H9 (cell line): ENCODE measurements around the gene OTUB1. TPM values are rescaled to one million over a fixed set of nuclear protein-coding genes. Genes with fewer than 3 reads are reported as not detected.

ENCODE experiments used
- DNase-seq: peaks from one replicate; pipeline ENCODE4 v3.0.0-alpha.2; 2017
- H2AFZ ChIP-seq: one replicate; pipeline ENCODE4 v1.6.1; 2013; ENCODE audit warnings: mild to moderate bottlenecking, low read length, control low read depth, moderate library complexity
- H2AK5ac ChIP-seq: 2 replicates; pipeline ENCODE4 v1.6.1; 2013; ENCODE audit warnings: low read length, control low read depth, mixed read lengths; ENCODE audit not compliant: insufficient read length
- H2BK120ac ChIP-seq: one replicate; pipeline ENCODE4 v1.6.1; 2013; ENCODE audit warnings: low read depth, mild to moderate bottlenecking, low read length, control low read depth, inconsistent platforms; ENCODE audit not compliant: poor library complexity, severe bottlenecking
- H2BK12ac ChIP-seq: 2 replicates; pipeline ENCODE4 v1.6.1; 2013; ENCODE audit warnings: low read length, control low read depth, mixed read lengths, low read depth; ENCODE audit not compliant: insufficient read length
- H2BK15ac ChIP-seq: 2 replicates; pipeline ENCODE4 v1.6.1; 2013; ENCODE audit warnings: low read depth, low read length, control low read depth
- H2BK20ac ChIP-seq: one replicate; pipeline ENCODE4 v1.6.1; 2013; ENCODE audit warnings: low read depth, mild to moderate bottlenecking, low read length, control low read depth, inconsistent platforms; ENCODE audit not compliant: poor library complexity, severe bottlenecking
- H2BK5ac ChIP-seq: 2 replicates; pipeline ENCODE4 v1.6.1; 2013; ENCODE audit warnings: low read length, control low read depth, mixed read lengths; ENCODE audit not compliant: insufficient read length
- H3K14ac ChIP-seq: 2 replicates; pipeline ENCODE4 v1.6.1; 2013; ENCODE audit warnings: low read length, control low read depth; ENCODE audit not compliant: insufficient read depth
- H3K18ac ChIP-seq: 2 replicates; pipeline ENCODE4 v1.6.1; 2013; ENCODE audit warnings: low read depth, mild to moderate bottlenecking, mixed read lengths, low read length, control low read depth; ENCODE audit not compliant: insufficient read length
- H3K23ac ChIP-seq: 2 replicates; pipeline ENCODE4 v1.6.1; 2013; ENCODE audit warnings: low read length, control low read depth, mixed read lengths, low read depth; ENCODE audit not compliant: insufficient read length
- H3K23me2 ChIP-seq: 2 replicates; pipeline ENCODE4 v1.6.1; 2013; ENCODE audit warnings: low read depth, mild to moderate bottlenecking, mixed read lengths, low read length, control low read depth; ENCODE audit not compliant: insufficient read length, poor library complexity, severe bottlenecking
- H3K27ac ChIP-seq: 2 replicates; pipeline ENCODE4 v1.5.1; 2013; ENCODE audit warnings: low read length, control low read depth, mixed read lengths, low read depth; ENCODE audit not compliant: insufficient read length
- H3K27me3 ChIP-seq: 2 replicates; pipeline ENCODE4 v1.6.1; 2013; ENCODE audit warnings: low read length, control low read depth, inconsistent platforms; ENCODE audit not compliant: insufficient read depth
- H3K4ac ChIP-seq: 2 replicates; pipeline ENCODE4 v1.6.1; 2013; ENCODE audit warnings: low read depth, mild to moderate bottlenecking, control low read depth, inconsistent platforms, low read length, moderate library complexity
- H3K4me1 ChIP-seq: 2 replicates; pipeline ENCODE4 v1.6.1; 2013; ENCODE audit warnings: low read length, control low read depth, inconsistent platforms; ENCODE audit not compliant: insufficient read depth
- H3K4me2 ChIP-seq: 2 replicates; pipeline ENCODE4 v1.6.1; 2013; ENCODE audit warnings: low read length, control low read depth, mixed read lengths; ENCODE audit not compliant: insufficient read length, insufficient read depth
- H3K56ac ChIP-seq: 2 replicates; pipeline ENCODE4 v1.6.1; 2013; ENCODE audit warnings: low read depth, mild to moderate bottlenecking, mixed read lengths, low read length, control low read depth; ENCODE audit not compliant: insufficient read length
- H3K79me1 ChIP-seq: 2 replicates; pipeline ENCODE4 v1.6.1; 2013; ENCODE audit warnings: low read depth, mild to moderate bottlenecking, moderate library complexity, low read length, control low read depth, inconsistent platforms; ENCODE audit not compliant: insufficient read depth, poor library complexity, severe bottlenecking
- H3K79me2 ChIP-seq: 2 replicates; pipeline ENCODE4 v1.6.1; 2013; ENCODE audit warnings: low read length, control low read depth, inconsistent platforms; ENCODE audit not compliant: insufficient read depth
- H3K9ac ChIP-seq: 2 replicates; pipeline ENCODE4 v1.6.1; 2013; ENCODE audit warnings: low read length, control low read depth, mixed read lengths; ENCODE audit not compliant: insufficient read length; ENCODE audit errors: extremely low read depth
- H3K9me3 ChIP-seq: one replicate; pipeline ENCODE4 v1.6.1; 2013; ENCODE audit warnings: low read depth, low read length, inconsistent platforms; ENCODE audit not compliant: control insufficient read depth
- H3T11ph ChIP-seq: one replicate; pipeline ENCODE4 v1.6.1; 2013; ENCODE audit warnings: mild to moderate bottlenecking, low read length, control low read depth, inconsistent platforms
- H4K20me1 ChIP-seq: one replicate; pipeline ENCODE4 v1.6.1; 2013; ENCODE audit not compliant: control insufficient read depth, insufficient read length, insufficient read depth
- H4K5ac ChIP-seq: 2 replicates; pipeline ENCODE4 v1.6.1; 2013; ENCODE audit warnings: low read depth, mild to moderate bottlenecking, mixed read lengths, low read length, control low read depth; ENCODE audit not compliant: insufficient read length
- H4K8ac ChIP-seq: replicated peaks from 2 replicates; pipeline ENCODE4 v1.6.1; 2013; ENCODE audit warnings: low read length, control low read depth, mixed read lengths, low read depth; ENCODE audit not compliant: insufficient read length
- H4K91ac ChIP-seq: 2 replicates; pipeline ENCODE4 v1.6.1; 2013; ENCODE audit warnings: low read depth, mild to moderate bottlenecking, moderate library complexity, mixed read lengths, low read length, control low read depth; ENCODE audit not compliant: insufficient read length
- H3K27ac Mint-ChIP-seq, 3 experiments: 2 replicates in 2 of 3; 3 replicates in 1 of 3; pipeline ENCODE4 v1.8.0; 2020 to 2021; ENCODE audit warnings: mixed read lengths in 3 of 3, mild to moderate bottlenecking in 1 of 3, moderate library complexity in 1 of 3
- H3K27me3 Mint-ChIP-seq: 2 replicates; pipeline ENCODE4 v1.8.0; 2021; ENCODE audit warnings: low read depth, mild to moderate bottlenecking, moderate library complexity, mixed read lengths
- H3K36me3 Mint-ChIP-seq, 3 experiments: 2 replicates in 2 of 3; 3 replicates in 1 of 3; pipeline ENCODE4 v1.8.0; 2020 to 2021; ENCODE audit warnings: low read depth in 3 of 3, mixed read lengths in 3 of 3; ENCODE audit not compliant: insufficient read depth in 1 of 3
- H3K4me1 Mint-ChIP-seq, 2 experiments: 2 replicates each; pipeline ENCODE4 v1.8.0; 2020; ENCODE audit warnings: mixed read lengths in 2 of 2
- H3K4me3 Mint-ChIP-seq, 2 experiments: 2 replicates in 1 of 2; 3 replicates in 1 of 2; pipeline ENCODE4 v1.8.0; 2020 to 2021; ENCODE audit warnings: mild to moderate bottlenecking in 2 of 2, mixed read lengths in 2 of 2, moderate library complexity in 1 of 2
- H3K9me3 Mint-ChIP-seq, 2 experiments: 2 replicates in 1 of 2; 3 replicates in 1 of 2; pipeline ENCODE4 v1.8.0; 2020; ENCODE audit warnings: mild to moderate bottlenecking in 2 of 2, mixed read lengths in 2 of 2, moderate library complexity in 1 of 2
- CTCF ChIP-seq: fragments of 200-600 bp; sonication (generic); conservative IDR thresholded peaks from 3 replicates; pipeline ENCODE4 v1.8.0; 2021; ENCODE audit warnings: antibody characterized with exemption, mild to moderate bottlenecking
- WGBS: extraction: QIAGEN DNeasy Blood & Tissue Kit; methylation state at CpG from one replicate; pipeline ENCODE4 v1.1.7; 2013; ENCODE audit warnings: missing lambda C conversion rate, low lambda C conversion rate, mixed read lengths; ENCODE audit not compliant: insufficient read length; ENCODE audit errors: extremely low coverage; 5-methylcytosine and 5-hydroxymethylcytosine counted together
- total RNA-seq: library from RNA; stranded (reverse); gene quantifications from 2 replicates; pipeline ENCODE4 v1.2.1, GENCODE V29; 2021

OTUB1 gene
- total RNA-seq, 1 experiment from 2014 or later: 114 TPM

DNA sequence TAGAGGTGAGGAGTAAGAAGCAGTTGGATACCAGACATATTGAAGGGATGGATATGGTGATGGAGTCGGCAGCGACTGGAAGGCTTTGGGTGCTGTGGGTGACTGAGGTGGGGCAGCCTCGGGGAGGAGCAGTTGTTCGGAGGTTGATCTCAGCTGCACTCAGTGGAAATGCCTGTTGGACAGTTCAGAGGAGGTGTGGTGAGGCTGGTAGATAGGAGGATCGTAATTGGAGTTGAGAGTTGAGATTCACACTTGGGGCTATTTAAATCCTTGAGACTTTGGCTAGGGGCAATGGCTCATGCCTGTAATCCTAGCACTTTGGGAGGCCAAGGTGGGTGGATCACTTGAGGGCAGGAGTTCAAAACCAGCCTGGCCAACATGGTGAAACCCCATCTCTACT lies 6.9 kb downstream of the OTUB1 start:
- H3K4ac ChIP-seq: no peak overlapping the region
- no peaks in the 10 kb centered on the region for H3K27me3 ChIP-seq
- no peak overlapping the region for H2BK5ac ChIP-seq
- DNase-seq: no peak
- no peaks in the 10 kb centered on the region for H3K23me2 ChIP-seq
- H4K5ac ChIP-seq: no peak overlapping the region
- Mint-ChIP-seq H3K27ac (peak overlapping the region in 1 of 3 experiments; percentile 45; a peak in 3 of 7 replicates), H3K36me3 (peaks cover 52 to 89% (median 83%) of the 10 kb centered on the region in 3 experiments; a peak in 6 of 7 replicates), H3K4me3 (no peak overlapping the region), H3K4me1 (peaks cover 2 to 8% of the 10 kb centered on the region in 2 experiments), H3K27me3 (no peaks in the 10 kb centered on the region), H3K9me3 (no peaks in the 10 kb centered on the region; a peak in 1 of 5 replicates)
- H3K56ac ChIP-seq: no peak overlapping the region
- H3K27ac ChIP-seq: no peak overlapping the region
- peaks cover 12% of the 10 kb centered on the region for H3K79me1 ChIP-seq
- H3K14ac ChIP-seq: no peak overlapping the region
- H3K79me2 ChIP-seq: no peaks in the 10 kb centered on the region; the same call in 1 of the 2 replicates
- no peak overlapping the region for H3K18ac ChIP-seq
- no peak overlapping the region for H2AFZ ChIP-seq
- no peaks in the 10 kb centered on the region for H4K20me1 ChIP-seq
- H3K9me3 ChIP-seq: no peaks in the 10 kb centered on the region
- H3T11ph ChIP-seq: no peak overlapping the region
- H3K4me1 ChIP-seq: no peaks in the 10 kb centered on the region
- H3K23ac ChIP-seq: no peak overlapping the region
- H2AK5ac ChIP-seq: no peak overlapping the region
- no peak for TF ChIP-seq CTCF
- H3K4me2 ChIP-seq: no peak overlapping the region
- no peak overlapping the region for H2BK15ac ChIP-seq
- H3K9ac ChIP-seq: no peak overlapping the region
- WGBS: no CpG with 5 or more reads among the region's 5 CpGs
- no peak overlapping the region for H4K8ac ChIP-seq
- H4K91ac ChIP-seq: no peak overlapping the region
- no peak overlapping the region for H2BK12ac ChIP-seq
- H2BK20ac ChIP-seq: no peak overlapping the region
- no peak overlapping the region for H2BK120ac ChIP-seq
